Loucy (cell line): ENCODE data around the gene M1AP.

Experiments used
- H2AFZ ChIP-seq: fragments of 200-600 bp; sonication (generic); 2 replicates; pipeline ENCODE4 v1.6.0; 2016; ENCODE audit warnings: antibody characterized with exemption, mild to moderate bottlenecking, low read length, moderate library complexity
- H3F3A ChIP-seq: fragments of 200-600 bp; 2 replicates; pipeline ENCODE4 v1.6.0; 2016; ENCODE audit warnings: antibody characterized with exemption, low read depth, mild to moderate bottlenecking
- H3K27me3 ChIP-seq: fragments of 200-600 bp; sonication (generic); 2 replicates; pipeline ENCODE4 v1.6.1; 2014; ENCODE audit warnings: low read length, mild to moderate bottlenecking; ENCODE audit not compliant: insufficient read depth, poor library complexity, severe bottlenecking
- H3K36me3 ChIP-seq: fragments of 200-600 bp; sonication (generic); 2 replicates; pipeline ENCODE4 v1.6.1; 2016; ENCODE audit warnings: low read length; ENCODE audit not compliant: insufficient read depth
- H3K4me1 ChIP-seq: fragments of 200-600 bp; sonication (generic); 2 replicates; pipeline ENCODE4 v1.5.1; 2014; ENCODE audit warnings: low read length, mild to moderate bottlenecking; ENCODE audit not compliant: insufficient read depth, poor library complexity, severe bottlenecking
- H3K4me2 ChIP-seq: fragments of 200-600 bp; sonication (generic); 2 replicates; pipeline ENCODE4 v1.6.0; 2014; ENCODE audit warnings: antibody characterized with exemption, low read length, low read depth, mild to moderate bottlenecking; ENCODE audit not compliant: poor library complexity, severe bottlenecking
- H3K4me3 ChIP-seq: fragments of 200-600 bp; sonication (generic); 2 replicates; pipeline ENCODE4 v1.5.1; 2014; ENCODE audit warnings: low read length, mild to moderate bottlenecking, mixed read lengths; ENCODE audit not compliant: poor library complexity, severe bottlenecking
- H3K79me2 ChIP-seq: fragments of 200-600 bp; sonication (generic); 2 replicates; pipeline ENCODE4 v1.6.1; 2014; ENCODE audit warnings: low read length; ENCODE audit not compliant: insufficient read depth
- H3K9ac ChIP-seq: fragments of 200-600 bp; sonication (generic); 2 replicates; pipeline ENCODE4 v1.6.0; 2014; ENCODE audit warnings: mild to moderate bottlenecking, low read depth, low read length, moderate library complexity; ENCODE audit not compliant: poor library complexity, severe bottlenecking
- H3K9me2 ChIP-seq: fragments of 200-600 bp; sonication (generic); replicated peaks from 2 replicates; pipeline ENCODE4 v1.6.1; 2016; ENCODE audit warnings: low read depth, low read length, mixed read lengths
- H3K9me3 ChIP-seq: fragments of 200-600 bp; sonication (generic); 2 replicates; pipeline ENCODE4 v1.6.1; 2014; ENCODE audit warnings: mild to moderate bottlenecking, antibody characterized with exemption, low read length, low read depth; ENCODE audit not compliant: insufficient read depth
- H4K20me1 ChIP-seq: fragments of 200-600 bp; sonication (generic); 2 replicates; pipeline ENCODE4 v1.6.0; 2014; ENCODE audit warnings: antibody characterized with exemption, low read length, mild to moderate bottlenecking; ENCODE audit not compliant: insufficient read depth, poor library complexity, severe bottlenecking
- EZH2phosphoT487 ChIP-seq: fragments of 200-600 bp; IDR thresholded peaks from 2 replicates; pipeline ENCODE4 v1.6.1; 2018; ENCODE audit warnings: antibody characterized with exemption, mild to moderate bottlenecking, moderate library complexity, borderline replicate concordance
- TF ChIP-seq, protein P1 (sequence below): fragments of 200-600 bp; sonication (generic); conservative IDR thresholded peaks from 2 replicates; pipeline ENCODE4 v1.5.1; 2014; ENCODE audit warnings: mild to moderate bottlenecking, antibody characterized with exemption, low read length

The M1AP gene

DNA sequence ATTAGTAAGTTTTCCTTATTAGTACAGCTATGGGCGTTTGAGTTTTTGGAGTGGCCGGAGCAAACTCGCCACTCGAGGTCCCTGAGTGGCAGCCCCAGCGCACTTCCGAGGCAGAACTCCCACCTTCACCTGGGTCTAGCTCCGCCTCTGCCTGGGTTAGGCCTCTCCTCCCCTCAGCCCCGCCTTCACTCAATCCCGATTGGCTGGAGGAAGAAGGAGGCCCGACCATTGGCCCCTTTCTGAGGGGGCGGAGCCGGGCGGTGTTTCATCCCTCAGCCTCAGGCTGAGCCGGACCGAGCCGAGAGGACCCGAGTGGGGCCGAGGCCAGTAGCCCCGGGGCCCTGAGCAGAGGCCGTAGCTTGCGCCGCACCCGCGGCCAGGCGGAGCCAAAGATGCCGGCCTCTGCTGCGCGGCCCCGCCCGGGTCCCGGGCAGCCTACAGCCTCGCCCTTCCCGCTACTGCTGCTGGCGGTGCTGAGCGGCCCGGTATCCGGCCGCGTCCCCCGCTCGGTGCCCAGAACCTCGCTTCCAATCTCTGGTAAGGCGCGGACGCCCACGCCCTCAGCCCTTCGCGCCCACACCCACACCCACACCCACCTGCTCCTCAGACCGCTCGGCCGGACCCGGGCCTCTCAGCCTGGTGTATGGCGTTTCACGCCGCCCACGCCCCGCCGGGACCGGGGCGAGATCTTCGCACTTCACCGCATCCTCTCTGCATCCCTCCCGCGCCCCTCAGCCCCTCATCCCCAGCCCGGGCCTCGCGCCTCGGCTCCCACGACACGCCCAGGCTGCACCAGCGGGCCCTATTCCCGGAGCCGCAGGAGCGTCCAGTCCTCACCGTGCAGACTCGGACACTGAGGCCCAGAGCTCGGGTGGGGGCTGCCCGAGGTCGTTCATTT, 6.1 kb upstream of the M1AP start, which contains the start of gene SEMA4F:
TSS of gene SEMA4F (plus strand) at position 263 of the 898 bp plus-strand sequence. CDS start at position 393, 130 bp downstream.
- Histone ChIP-seq H3F3A (no peaks in the 10 kb centered on the region), H3K4me3 (peak within 1 kb of the TSS; percentile 81), H3K36me3 (no peaks in the 10 kb centered on the region), H3K4me1 (peaks cover 15% of the 10 kb centered on the region), H3K9me3 (no peaks in the 10 kb centered on the region), H3K9me2 (no peaks in the 10 kb centered on the region), H3K79me2 (no peaks in the 10 kb centered on the region), H4K20me1 (no peaks in the 10 kb centered on the region), H3K4me2 (peak within 1 kb of the TSS; percentile 92), H3K9ac (peak within 1 kb of the TSS; percentile 65), H3K27me3 (no peaks in the 10 kb centered on the region), H2AFZ (peak within 1 kb of the TSS; percentile 98)
- TF ChIP-seq, protein P1, sequence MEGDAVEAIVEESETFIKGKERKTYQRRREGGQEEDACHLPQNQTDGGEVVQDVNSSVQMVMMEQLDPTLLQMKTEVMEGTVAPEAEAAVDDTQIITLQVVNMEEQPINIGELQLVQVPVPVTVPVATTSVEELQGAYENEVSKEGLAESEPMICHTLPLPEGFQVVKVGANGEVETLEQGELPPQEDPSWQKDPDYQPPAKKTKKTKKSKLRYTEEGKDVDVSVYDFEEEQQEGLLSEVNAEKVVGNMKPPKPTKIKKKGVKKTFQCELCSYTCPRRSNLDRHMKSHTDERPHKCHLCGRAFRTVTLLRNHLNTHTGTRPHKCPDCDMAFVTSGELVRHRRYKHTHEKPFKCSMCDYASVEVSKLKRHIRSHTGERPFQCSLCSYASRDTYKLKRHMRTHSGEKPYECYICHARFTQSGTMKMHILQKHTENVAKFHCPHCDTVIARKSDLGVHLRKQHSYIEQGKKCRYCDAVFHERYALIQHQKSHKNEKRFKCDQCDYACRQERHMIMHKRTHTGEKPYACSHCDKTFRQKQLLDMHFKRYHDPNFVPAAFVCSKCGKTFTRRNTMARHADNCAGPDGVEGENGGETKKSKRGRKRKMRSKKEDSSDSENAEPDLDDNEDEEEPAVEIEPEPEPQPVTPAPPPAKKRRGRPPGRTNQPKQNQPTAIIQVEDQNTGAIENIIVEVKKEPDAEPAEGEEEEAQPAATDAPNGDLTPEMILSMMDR = no peak
- no peak for TF ChIP-seq EZH2phosphoT487

DNA sequence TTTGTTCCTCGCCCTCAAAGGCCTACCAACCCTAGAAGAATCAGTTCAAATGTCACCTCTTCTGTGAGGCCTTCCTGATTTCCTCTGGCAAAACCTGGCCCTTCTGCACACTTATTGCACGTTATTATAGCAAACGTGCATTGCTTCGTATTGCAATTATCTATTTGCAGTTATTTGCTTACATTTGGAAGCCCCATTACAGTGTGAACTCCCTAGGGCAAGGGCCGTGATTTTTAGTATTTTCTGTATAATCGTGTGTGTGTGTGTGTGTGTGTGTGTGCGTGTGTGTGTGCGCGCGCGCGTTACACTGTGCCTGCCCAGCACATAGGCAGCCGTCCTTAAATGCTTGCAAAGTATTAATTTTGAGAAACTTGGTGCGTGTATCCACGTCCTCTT, 5.5 kb upstream of the M1AP start:
- peak overlapping the region; percentile 65 for H3K9ac ChIP-seq
- TF ChIP-seq EZH2phosphoT487 = no peak
- TF ChIP-seq, protein P1 = no peak

DNA sequence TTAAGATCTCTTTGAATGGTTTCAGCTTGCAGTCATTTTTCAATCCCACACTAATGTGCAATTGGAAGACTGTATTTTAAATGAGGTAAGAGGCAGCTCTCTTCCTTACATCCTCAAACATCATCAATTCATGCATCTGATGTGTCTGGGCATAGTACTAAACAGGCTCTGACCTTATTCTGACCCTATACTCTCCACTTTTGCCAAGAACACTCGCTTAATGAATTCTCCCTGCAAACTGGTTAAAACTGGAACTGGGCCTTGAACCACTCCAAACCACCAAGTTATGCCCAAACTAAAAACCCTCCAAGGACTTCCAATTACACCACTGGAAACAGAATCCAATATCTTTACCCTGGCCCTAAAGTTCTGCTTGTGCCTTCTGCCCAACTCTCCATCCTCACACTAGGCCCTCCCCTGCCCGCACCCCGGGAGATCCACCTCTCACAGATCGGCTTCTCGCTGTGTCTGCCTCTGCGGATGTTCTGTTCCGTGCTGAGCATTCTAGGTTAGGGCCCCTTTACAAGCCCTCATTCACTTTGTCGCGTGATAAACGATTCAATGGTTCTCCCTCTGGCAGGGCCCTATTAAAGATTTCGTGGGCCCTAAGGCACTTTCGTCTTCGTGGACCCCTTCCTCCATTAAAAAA, 1.2 kb downstream of the M1AP start:
- Histone ChIP-seq H3K9me2 (no peaks in the 10 kb centered on the region), H3K4me1 (no peaks in the 10 kb centered on the region), H2AFZ (no peak overlapping the region), H3K36me3 (no peaks in the 10 kb centered on the region), H3K27me3 (no peaks in the 10 kb centered on the region), H3K9ac (no peak overlapping the region), H3K4me3 (no peak overlapping the region), H4K20me1 (no peaks in the 10 kb centered on the region), H3K9me3 (no peaks in the 10 kb centered on the region), H3F3A (no peaks in the 10 kb centered on the region), H3K79me2 (no peaks in the 10 kb centered on the region), H3K4me2 (no peak overlapping the region)
- TF ChIP-seq, protein P1 = no peak

More for the DNA sequence above, 5.5 kb upstream of the M1AP start:
- H3K4me3 ChIP-seq = peak overlapping the region; percentile 81
- peak overlapping the region; percentile 92 for H3K4me2 ChIP-seq
- H3F3A ChIP-seq = no peaks in the 10 kb centered on the region
- no peaks in the 10 kb centered on the region for H3K9me3 ChIP-seq
- peaks cover 15% of the 10 kb centered on the region for H3K4me1 ChIP-seq
- H3K36me3 ChIP-seq = no peaks in the 10 kb centered on the region
- no peaks in the 10 kb centered on the region for H3K79me2 ChIP-seq
- H2AFZ ChIP-seq = peak overlapping the region; percentile 98
- H3K27me3 ChIP-seq = no peaks in the 10 kb centered on the region
- H3K9me2 ChIP-seq = no peaks in the 10 kb centered on the region
- no peaks in the 10 kb centered on the region for H4K20me1 ChIP-seq
